ENCODE measurements around the gene SDK1.

- TF ChIP-seq CEBPB (IDR thresholded peaks at IDR 0.05), result no peak
- TF ChIP-seq JUNB (IDR thresholded peaks at IDR 0.05), result no peak
- TF ChIP-seq POLR2A (IDR thresholded peaks at IDR 0.05; ENCODE audit: low read length), result no peak
- TF ChIP-seq JUN (IDR thresholded peaks at IDR 0.05), result no peak
- no peak for TF ChIP-seq ELK1 (IDR thresholded peaks at IDR 0.05; ENCODE audit: low read depth, low read length)
- TF ChIP-seq, protein P1, sequence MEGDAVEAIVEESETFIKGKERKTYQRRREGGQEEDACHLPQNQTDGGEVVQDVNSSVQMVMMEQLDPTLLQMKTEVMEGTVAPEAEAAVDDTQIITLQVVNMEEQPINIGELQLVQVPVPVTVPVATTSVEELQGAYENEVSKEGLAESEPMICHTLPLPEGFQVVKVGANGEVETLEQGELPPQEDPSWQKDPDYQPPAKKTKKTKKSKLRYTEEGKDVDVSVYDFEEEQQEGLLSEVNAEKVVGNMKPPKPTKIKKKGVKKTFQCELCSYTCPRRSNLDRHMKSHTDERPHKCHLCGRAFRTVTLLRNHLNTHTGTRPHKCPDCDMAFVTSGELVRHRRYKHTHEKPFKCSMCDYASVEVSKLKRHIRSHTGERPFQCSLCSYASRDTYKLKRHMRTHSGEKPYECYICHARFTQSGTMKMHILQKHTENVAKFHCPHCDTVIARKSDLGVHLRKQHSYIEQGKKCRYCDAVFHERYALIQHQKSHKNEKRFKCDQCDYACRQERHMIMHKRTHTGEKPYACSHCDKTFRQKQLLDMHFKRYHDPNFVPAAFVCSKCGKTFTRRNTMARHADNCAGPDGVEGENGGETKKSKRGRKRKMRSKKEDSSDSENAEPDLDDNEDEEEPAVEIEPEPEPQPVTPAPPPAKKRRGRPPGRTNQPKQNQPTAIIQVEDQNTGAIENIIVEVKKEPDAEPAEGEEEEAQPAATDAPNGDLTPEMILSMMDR (IDR thresholded peaks at IDR 0.05), result no peak
Observed at GRCh38 chr7:3836855-3837254, 535.8 kb downstream of the SDK1 start.

Data from A549 (cell line).